HG03095 (cell line): Measurements from ENCODE around the gene UBE2E2.
"Not testable (repeated sequence)": the region's sequence is repeated elsewhere in the genome, so short reads cannot be mapped to it uniquely, and the experiment has no call there.

ENCODE experiments used
- ATAC-seq: cut with Tn5 transposase; IDR thresholded peaks from one replicate; pipeline ENCODE4 v1.9.1; 2021; ENCODE audit warnings: moderate library complexity; ENCODE audit not compliant: unreplicated experiment

Gene UBE2E2

DNA sequence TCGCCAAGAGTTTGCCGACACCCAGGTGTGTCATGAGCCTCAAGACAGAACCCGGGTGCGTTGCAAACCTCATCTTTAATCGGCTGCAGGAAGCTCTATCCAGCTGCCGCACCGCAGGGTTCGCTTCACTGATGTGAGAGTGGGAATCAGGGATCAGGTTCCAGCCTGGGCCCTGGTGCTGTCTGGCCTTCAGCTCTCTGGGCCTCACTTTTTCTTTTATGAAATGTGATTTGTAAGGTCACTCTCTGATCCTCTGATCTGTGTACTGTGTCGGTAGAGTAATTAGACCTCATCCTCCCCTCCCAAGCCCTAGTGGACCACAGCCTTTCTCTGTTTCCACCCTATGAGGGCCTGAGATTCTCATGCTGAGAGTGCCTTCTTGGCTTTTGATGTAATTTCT, 399.8 kb downstream of the UBE2E2 start:
- no peak for ATAC-seq

DNA sequence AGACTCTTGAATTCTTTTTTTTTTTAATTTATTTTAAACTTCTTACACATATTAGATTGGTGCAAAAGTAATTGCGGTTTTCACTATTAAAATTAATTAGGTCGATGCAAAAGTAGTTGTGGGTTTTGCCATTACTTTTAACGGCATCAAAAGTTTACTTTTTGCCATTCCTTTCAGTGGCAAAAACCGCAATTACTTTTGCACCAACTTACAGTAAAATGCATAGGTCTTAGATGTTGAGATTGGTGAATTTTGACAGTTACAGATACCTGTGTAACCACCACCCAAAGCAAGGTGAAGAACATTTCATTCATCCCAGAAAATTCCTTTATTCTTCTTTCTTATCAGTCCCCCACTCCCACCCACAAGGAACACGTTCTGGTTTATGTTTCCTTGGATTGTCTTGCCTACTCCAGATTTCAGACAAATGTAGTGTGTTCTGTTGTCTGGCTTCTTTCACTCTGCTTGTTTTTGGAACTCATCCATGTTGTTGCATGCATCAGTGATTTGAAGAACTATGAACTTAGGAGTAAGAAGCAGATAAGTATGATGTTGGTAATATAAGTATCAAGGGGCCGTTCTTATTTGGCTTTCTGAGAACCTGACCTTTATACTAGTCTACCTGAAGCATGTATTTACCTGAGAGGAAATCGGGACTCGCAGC, 404.2 kb downstream of the UBE2E2 start:
- ATAC-seq, result no peak

DNA sequence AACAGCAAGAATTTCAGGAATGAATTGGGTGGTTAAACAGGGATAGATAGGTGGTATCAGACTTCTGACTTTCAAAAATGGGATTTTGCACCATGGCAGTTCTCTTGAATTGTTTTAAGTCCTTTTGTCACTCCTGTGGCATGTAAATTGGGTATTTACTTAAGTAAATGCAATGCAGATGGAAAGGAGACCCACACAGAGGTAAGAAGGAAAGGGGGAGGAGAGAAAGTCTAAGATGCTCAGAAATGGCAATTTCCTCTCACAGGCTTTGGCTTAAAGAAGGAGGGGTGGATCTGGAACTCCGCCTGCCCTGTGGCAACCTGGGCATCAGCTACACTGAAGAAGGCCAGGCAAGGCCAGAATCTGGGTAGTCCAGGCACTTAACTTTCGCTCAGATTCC, 405.5 kb downstream of the UBE2E2 start:
- ATAC-seq, result no peak

DNA sequence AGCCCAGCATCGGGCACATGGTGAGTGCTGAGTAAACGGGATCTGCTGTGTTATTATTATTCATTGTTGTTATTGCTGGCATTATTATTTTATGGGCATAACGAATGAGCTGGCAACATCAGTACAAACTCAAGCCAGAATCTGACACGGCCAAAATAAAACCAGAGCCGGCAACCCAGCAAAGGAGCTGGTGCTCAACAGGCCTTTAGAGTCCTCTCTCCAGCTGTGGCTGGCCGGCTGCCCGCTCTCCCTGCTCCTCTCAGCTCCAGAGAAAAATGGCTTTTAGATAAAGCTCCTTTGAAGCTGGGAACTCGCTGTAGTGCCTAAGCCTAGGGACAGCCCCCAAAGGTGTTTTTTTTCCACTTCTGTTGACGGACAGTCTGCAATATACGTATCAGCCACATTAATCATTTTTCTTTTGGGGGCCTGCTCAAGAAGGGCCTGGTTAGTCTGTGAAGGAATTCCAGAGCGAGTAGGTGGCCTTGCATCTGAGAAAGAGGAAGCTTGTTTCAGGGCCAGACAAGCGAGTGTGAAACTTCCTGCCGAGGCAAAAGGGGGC, 408.7 kb downstream of the UBE2E2 start:
- ATAC-seq, result peak; percentile 44

DNA sequence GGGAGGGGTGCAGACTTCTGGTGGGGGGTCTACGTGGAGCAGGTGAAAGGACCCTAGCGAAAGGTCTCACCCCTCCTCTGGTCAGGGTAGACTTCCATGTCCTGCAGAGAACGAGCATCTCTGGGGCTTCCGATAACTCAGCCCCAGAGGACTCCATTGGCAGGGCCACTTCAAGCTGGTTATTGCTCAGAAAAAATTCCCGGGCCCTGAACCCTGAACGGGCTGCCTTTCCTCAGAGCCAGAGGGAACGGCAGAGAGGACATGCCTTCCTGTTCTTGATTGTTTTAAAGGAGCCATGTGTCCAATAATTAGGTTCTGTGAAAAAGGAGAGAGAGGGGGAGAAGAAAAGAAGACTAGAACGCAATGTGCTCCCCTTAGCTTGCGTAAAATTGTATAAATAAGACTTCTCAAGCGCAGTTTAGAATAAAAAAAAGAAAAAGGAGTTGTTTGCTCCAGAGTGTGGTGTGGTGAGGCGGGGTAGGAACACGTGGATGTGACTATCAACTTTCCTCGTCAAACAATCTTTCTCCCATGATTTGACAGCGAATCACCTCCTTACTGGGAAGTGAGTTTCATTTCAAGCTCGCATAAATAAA, 409.3 kb downstream of the UBE2E2 start:
- ATAC-seq, result peak; percentile 25

DNA sequence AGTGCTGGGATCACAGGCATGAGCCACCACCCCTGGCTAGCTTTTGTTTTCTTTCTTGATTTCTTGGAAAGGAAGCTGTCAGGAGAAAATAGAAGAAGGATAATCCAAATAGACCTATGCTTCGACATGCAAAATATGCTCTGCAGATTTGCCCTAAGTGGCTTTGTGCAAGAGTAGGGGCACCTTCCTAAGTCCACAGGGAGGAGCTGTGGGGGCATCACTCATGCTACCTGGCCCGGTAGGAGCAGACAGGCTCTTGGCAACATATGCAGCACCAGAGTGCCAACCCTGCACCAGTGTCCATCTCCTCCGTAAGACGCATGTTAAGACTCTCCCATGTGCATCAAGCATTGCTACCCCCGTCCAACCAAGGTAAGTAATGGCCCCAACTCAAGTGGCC, 411.9 kb downstream of the UBE2E2 start:
- no peak for ATAC-seq

DNA sequence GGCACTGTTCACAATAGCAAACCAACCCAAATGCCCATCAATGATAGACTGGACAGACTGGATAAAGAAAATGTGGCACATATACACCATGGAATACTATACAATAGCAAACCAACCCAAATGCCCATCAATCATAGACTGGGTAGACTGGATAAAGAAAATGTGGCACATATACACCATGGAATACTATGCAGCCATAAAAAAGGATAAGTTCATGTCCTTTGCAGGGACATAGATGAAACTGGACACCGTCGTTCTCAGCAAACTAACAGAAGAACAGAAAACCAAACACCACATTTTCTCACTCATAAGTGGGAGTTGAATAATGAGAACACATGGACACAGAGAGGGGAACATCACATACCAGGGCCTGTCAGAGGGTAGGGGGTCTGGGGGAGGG, 415.3 kb downstream of the UBE2E2 start:
- ATAC-seq, result not testable (repeated sequence)

DNA sequence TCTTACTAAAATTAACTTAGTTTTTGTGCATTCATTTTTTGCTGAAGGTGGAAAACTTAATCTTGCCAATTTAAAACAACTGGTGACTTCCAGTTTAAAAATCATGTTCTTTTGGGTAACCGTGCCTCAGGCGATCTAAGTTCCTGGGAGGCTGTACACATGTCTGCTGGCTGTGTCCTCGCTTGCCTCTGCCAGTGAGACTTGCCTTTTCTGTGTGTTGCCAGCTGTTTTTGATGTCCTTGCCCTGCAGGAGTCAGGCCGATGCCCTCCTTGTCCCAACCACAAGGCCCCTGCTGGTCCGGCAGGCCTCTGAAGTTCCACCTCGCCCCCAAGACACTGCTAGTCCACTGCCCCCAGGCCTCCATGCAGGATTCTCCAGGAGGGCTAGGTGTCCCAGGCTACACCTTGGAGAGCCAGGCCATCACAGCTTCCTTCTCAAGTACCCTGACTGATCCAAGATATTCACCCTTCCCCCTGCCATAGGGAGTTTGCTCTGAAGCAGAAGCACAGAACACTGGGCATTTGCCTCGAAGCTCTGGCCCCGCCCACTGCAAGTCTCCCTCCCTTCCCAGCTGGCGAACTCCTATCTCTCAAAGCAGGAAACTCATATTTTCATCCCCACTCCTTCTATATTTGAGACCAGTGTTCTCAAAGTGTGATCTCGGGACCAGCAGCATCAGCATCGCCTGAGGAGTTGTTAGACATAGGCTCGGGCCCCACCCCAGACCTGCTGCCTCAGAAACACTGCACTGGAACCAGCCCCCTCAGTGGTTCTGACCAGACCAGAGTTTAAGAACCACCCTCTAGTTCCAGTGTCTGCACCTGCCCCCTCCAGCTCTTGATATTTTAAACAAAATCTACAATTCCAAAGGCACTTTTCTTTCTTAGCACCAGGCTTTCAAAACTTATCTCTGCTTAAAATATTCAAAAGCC, 416.8 kb downstream of the UBE2E2 start:
- ATAC-seq, result no peak

DNA sequence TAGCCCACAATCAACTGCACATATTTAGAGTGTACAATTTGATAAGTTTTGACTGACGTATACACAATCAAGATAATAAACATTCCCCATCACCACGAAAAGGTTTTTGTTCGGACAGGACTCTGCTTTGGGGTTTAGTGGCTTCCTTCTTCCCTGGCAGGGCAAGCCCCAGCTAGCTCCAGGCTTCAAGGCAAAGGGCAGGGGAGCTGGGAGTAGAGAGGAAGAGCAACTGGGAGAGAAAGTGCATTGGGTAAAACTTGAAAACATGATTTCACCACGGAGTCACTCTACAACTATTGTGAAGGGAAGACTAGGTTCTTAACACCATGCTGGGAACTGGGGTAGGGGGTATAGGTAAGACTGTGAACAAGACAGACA, 417.5 kb downstream of the UBE2E2 start:
- no peak for ATAC-seq

DNA sequence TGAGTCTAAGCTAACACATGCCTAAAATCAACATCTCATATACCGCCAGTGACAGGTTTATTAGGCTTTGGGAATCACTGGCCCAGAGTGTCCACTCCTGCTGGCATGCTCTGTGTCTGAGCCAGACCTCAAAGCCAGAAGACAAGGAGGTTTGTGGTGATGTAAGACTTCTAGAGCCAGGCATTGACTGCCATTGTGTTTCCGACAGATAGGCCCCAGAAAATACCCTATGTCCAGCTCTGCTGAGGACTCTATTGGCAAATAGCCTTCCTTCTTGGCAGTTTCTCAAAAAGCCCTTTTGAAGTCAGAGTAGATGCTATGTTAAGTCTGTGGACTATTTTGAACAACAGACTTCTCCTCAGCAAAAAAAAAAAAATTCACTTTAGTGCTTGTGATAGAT, 420.7 kb downstream of the UBE2E2 start:
- ATAC-seq, result no peak

DNA sequence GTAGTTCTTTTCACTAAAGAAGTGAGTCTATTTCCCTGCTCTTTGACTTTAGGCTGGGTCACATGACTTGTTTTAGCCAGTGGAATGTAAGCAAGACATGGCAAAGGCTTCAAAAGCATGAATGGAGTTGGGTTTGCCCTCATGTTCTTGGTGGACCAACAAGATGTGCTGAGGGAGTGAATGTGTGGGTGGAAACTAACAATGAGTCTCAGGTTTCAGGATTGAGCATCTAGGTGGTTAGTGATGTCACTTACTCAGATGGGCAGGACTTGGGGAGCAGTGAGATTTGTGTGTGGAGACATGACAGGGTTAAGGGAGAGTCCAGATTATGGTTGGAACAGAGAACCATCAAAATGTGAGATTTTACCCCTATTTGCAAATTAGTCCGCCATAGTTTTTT, 421.2 kb downstream of the UBE2E2 start:
- ATAC-seq, result no peak

DNA sequence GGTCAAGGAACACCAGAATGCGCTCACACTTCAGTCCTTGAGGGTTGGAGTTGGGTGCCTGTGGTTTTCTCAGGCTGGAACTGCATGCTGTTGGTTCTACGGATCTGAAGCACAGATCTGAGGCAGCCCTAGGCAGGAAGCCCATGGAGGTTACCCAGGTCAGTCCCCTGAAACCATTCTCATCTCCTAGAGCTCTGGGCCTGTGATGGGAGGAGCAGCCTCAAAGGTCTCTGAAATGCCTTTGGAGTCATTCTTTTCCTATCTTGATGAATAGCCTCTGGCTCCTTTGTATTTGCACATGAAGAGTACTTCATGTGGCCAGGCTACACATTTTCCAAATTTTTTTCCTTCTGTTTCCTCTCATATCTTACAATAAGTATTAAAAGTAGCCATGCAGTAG, 423.3 kb downstream of the UBE2E2 start:
- ATAC-seq, result no peak

DNA sequence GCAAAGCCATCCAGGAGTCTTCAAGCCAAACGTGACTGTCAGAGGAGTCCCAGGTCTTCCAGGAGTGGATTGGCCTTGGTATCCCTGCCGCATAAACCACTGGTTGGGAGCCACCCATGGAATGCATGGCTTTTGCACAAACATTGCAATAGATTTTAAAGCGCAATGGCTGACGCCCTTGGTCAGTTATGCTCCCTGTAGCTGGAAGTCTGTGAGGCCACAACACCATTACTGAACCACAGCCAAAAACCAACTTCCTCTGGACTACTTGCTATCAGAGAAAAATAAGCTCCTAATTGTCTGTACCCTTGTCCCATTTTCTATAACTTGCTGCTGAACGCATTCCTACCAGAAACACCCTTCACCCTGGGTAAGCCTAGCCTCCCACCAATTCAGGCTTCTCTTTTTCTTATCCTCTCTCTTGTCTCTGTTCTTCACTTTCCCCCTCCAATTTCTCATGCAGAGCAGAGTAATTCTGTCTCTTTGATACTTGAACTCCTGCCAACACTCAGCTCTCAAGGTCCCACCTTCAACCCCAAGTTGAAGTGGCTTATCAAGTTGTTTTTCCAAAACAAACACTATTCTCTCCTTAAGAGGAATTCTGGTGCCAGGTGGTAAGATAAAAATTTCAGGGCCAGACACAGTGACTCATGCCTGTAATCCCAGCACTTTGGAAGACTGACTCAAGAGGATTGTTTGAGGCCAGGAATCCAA, 426.2 kb downstream of the UBE2E2 start:
- ATAC-seq, result no peak

DNA sequence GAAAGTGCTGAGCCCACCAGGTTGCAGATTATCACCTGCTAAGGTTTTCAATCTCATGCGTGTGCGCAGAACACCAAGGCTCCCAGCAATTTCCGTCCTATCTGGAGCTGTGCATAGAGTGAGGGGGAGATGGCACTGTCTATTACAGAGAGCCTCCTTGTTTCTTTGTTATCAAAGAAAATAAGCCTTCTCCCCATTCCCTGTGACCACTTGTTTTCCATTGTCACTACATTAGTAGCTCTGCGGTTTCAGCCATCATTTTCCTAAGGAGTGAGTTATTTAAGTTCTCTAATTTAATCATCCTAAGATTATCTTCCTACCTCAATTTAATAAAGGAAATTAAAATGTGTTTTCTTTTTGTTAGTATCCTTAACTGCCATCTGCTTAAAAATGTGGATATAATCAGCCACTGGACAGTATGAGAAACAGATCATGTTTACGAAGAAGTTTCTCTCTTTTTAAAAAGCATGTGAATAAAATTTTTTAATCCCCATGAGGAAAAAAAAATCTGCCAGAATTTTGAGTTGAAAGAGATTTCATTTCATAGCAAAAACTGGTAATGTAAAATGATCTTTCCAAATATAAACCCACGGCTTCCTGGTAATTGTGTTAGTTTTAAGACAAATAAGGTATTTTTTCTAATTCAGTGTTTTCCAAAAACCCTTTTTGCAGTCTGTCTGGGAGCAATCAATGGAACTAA, 430.3 kb downstream of the UBE2E2 start:
- no peak for ATAC-seq

DNA sequence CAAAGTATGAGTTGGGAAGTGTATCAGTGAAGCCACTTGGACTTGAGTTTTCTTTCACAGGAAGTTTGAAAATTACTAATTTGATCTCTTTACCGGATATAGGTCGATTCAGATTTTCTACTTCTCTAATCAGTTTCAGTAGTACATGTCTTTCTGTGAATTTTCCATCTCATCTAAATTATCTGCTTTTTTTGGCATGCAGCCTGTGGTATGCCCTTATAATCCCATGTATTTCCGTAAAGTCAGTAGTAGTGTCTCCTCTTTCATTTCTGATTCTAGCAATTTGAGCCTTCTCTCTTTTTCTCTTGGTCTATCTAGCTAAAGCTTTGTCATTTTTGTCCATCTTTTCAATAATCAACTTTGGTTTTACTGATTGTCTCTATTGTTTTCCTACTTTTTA, 434.2 kb downstream of the UBE2E2 start:
- ATAC-seq, result no peak

DNA sequence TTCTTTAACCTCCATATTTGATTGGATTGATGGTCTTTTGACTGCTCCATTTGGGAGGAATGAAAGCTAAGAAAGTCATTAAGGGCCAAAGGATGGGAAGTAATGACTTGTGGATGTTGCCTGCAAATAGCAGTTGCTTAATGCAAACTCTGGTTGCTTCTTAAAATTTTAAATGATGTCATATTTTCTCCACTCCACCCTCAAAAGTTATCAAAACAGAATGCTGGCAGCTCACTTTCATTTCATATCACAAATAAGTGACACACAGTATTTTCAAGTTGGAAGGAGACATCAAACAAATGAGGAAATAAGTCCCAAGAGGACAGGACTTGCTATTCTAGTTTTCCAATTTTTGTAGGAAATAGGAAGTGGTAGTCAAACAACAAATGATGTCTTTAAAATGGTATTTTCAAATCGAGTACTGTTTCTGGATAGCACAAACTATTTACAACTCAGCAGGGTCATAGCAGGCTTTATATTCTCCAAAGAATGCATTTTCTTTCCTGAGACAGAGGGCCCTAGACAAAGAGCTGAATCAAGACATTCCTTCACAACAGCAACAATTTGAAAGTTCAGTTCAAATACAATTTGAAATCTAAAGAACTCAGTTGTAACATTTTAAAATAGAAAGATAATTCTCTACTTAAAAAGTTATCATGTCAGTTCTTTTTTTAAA, 437.5 kb downstream of the UBE2E2 start:
- no peak for ATAC-seq
